ENCODE results near the gene ZNF70.

Gene ZNF70

DNA sequence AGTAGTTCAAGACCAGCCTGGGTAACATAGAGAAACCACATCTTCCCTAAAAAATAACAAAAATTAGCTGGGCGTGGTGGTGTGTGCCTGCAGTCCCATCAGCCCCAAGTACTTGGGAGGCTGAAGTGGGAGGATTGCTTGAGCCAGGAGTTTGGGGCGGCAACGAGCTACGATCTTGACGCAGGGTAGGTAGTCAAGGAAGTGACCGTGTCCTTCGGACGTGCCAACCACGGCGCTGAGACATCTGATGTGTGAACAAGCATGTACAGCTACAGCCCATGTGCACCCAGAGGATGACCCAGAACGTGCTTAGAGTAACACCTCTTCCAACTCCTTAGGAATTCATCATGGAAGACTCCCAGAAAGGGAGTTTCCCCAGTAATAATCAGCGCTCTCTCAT, 38.7 kb downstream of the ZNF70 start:
- TF ChIP-seq, protein P1, sequence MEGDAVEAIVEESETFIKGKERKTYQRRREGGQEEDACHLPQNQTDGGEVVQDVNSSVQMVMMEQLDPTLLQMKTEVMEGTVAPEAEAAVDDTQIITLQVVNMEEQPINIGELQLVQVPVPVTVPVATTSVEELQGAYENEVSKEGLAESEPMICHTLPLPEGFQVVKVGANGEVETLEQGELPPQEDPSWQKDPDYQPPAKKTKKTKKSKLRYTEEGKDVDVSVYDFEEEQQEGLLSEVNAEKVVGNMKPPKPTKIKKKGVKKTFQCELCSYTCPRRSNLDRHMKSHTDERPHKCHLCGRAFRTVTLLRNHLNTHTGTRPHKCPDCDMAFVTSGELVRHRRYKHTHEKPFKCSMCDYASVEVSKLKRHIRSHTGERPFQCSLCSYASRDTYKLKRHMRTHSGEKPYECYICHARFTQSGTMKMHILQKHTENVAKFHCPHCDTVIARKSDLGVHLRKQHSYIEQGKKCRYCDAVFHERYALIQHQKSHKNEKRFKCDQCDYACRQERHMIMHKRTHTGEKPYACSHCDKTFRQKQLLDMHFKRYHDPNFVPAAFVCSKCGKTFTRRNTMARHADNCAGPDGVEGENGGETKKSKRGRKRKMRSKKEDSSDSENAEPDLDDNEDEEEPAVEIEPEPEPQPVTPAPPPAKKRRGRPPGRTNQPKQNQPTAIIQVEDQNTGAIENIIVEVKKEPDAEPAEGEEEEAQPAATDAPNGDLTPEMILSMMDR (IDR thresholded peaks at IDR 0.05; ENCODE audit: borderline replicate concordance, insufficient read depth, low read depth, low read length) = no peak
- H3K4me3 ChIP-seq (ENCODE audit: low read depth, low read length) = no peak overlapping the region

DNA sequence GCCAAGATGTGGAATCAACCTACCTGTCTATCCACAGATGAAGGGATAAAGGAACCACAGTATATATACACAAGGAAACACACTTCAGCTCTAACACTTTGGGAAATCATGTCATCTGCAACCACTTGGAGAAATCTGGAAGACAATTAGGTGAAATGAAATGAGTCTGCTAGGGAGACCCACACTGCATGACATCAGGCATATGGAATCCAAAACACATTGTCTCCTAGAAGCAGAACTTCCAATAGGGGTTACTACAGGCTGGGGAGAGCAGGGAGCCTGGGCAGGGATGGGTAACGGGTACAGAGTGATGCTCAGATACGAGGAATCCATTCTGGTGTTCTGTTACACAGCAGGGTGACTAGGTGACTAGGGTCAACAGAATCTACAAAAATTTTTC, 41.8 kb downstream of the ZNF70 start:
- no peak overlapping the region for H3K4me3 ChIP-seq (ENCODE audit: low read depth, low read length)
- TF ChIP-seq, protein P1 (IDR thresholded peaks at IDR 0.05; ENCODE audit: borderline replicate concordance, insufficient read depth, low read depth, low read length) = no peak

DNA sequence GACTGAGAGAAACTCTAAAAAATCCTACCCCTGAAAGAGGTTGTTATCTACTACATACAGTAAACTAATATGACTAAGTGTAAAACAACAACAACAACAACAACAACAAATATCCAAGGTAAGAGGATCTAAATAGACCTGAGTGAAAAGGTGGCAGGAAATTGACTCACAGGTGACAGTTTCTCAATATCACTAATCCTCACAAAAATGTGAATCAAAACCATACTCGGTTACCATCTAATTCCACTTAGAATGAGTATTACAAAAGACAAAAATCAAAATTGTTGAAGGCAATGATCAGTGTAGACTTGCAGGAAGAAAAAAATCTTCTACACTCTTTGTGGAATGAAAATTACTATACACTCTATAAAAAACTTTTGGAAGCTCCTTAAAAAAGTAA, 42.6 kb downstream of the ZNF70 start:
- TF ChIP-seq, protein P1 (IDR thresholded peaks at IDR 0.05; ENCODE audit: borderline replicate concordance, insufficient read depth, low read depth, low read length) = no peak
- H3K4me3 ChIP-seq (ENCODE audit: low read depth, low read length) = no peak overlapping the region

DNA sequence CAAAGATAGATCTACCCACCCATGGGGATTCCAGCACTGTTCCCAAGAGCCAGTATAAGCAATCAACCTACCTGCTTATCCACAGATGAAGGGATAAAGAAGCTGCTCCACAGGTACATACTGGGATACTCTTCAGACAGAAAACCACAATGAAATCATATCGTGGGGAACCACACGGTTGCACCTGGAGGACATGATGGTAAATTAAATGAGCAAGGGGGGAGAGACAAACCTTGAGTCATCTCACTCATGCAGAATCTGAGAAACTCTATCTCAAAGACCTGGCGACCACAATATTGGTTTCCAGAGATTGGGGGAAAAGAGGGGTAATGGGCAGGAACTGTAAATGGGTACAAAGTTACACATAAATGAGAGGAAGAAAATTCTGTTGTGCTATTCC, 45.6 kb downstream of the ZNF70 start:
- no peak overlapping the region for H3K4me3 ChIP-seq (ENCODE audit: low read depth, low read length)
- TF ChIP-seq, protein P1 (IDR thresholded peaks at IDR 0.05; ENCODE audit: borderline replicate concordance, insufficient read depth, low read depth, low read length) = no peak

DNA sequence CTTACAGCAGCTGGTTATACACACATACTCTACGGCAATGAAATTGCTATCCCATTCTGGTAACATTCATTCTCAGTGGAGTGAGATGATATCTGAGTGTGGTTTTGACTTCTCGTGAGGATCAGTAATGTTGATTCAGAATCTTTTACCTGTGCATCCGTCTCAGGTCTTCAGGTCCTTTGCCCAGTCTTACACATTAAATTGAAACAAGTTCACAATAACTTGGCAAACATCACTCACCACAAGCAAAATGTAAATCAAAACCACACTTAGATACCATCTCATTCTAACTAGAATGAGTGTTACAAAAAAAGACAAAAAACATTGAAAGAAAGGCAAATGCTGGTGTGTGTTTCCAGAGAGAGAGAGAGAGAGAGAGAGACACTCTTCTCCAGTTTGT, 46.1 kb downstream of the ZNF70 start:
- H3K4me3 ChIP-seq (ENCODE audit: low read depth, low read length) = no peak overlapping the region
- TF ChIP-seq, protein P1 (IDR thresholded peaks at IDR 0.05; ENCODE audit: borderline replicate concordance, insufficient read depth, low read depth, low read length) = no peak

DNA sequence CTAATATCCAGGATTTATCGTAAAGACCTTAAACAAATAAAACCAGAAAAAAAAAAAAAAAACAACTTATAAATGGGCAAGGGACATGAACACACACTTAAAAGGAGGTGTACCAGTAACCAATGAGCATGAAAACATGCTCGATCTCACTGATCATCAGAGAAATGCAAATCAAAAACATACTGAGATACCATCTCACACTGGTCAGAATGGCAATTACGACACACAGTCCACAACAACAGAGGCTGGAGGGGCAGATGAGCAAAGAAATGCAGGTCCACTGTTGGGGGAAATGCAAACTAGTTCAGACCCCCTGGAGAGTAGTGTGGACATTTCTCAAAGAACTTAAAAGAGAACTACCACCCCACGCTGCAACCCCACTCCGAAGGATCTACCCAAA, 46.9 kb downstream of the ZNF70 start:
- TF ChIP-seq, protein P1 (IDR thresholded peaks at IDR 0.05; ENCODE audit: borderline replicate concordance, insufficient read depth, low read depth, low read length) = no peak
- H3K4me3 ChIP-seq (ENCODE audit: low read depth, low read length) = no peak overlapping the region

DNA sequence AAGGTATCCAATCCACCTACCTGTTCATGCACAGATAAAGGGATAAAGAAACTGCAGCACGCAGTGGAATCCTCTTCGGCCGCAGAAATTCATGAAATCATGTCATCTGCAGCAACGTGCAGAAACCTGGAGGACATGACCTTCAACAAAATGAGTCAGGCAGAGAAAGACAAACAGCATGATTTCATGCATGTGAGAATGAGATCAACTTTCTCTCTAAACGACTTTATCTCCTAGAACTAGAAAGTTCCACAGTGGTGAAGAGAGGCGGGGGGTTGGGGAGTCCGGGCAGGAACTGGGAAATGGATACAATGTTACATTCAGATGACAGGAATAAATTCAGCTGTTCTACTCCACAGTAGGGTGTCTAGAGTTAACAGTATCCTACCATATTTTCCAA, 50.2 kb downstream of the ZNF70 start:
- TF ChIP-seq, protein P1 (IDR thresholded peaks at IDR 0.05; ENCODE audit: borderline replicate concordance, insufficient read depth, low read depth, low read length) = no peak

More for the DNA sequence above, 50.2 kb downstream of the ZNF70 start:
- no peak overlapping the region for H3K4me3 ChIP-seq (ENCODE audit: low read depth, low read length)

Data from GM12875 (cell line).